ENCODE results near the gene NRSN2. TPM values are rescaled to one million over a fixed set of nuclear protein-coding genes. Genes with fewer than 3 reads are reported as not detected.
"Not testable (repeated sequence)": the region's sequence is repeated elsewhere in the genome, so short reads cannot be mapped to it uniquely, and the experiment has no call there.

Gene NRSN2
- total and polyA plus RNA-seq, 2 donors (not counting 1 experiment from before 2014, with no cell fraction given), result 5.0 to 8.6 TPM

DNA sequence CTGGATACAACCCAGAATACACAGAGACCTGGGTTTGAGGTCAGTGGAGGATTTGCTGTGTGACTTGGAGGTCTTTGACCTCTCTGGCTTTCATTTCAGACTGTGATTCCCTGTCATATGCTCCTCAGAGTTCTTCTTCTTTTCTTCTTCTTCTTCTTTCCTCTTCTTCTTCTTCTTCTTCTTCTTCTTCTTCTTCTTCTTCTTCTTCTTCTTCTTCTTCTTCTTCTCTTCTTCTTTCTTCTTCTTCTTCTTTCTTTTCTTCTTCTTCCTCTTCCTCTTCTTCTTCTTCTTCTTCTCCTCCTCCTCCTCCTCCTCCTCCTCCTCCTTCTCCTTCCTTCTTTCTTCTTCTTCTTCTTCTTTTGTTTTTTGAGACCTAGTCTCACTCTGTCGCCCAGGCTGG, 10.9 kb upstream of the NRSN2 start:
- H3K9me3 Mint-ChIP-seq (ENCODE audit: insufficient read depth); ATAC-seq (ENCODE audit: low read depth); H3K27me3 ChIP-seq (replicated peaks in 1 of 4; ENCODE audit: control extremely low read depth in 1 of 4, control insufficient read depth in 3 of 4, insufficient read depth in 4 of 4, low read length in 3 of 4); H3K27ac Mint-ChIP-seq; H3K4me3 ChIP-seq (ENCODE audit: control extremely low read depth in 1 of 5, extremely low read depth in 1 of 5, insufficient read depth in 1 of 5, low read depth in 2 of 5, low read length in 4 of 5); H3K9ac ChIP-seq (ENCODE audit: low read length); H3K27ac ChIP-seq (ENCODE audit: low read length in 2 of 2); H3K36me3 ChIP-seq (replicated peaks in 1 of 2; ENCODE audit: control extremely low read depth in 1 of 2, control insufficient read depth in 1 of 2, extremely low read depth in 1 of 2, insufficient read depth in 2 of 2, low read length in 1 of 2); POLR2A ChIA-PET; intact Hi-C loops (cut with micrococcal nuclease); H3K79me2 ChIP-seq (ENCODE audit: control insufficient read depth, insufficient read depth, low read length); H3K4me1 ChIP-seq (ENCODE audit: control insufficient read depth in 2 of 2, insufficient read depth in 2 of 2, low read length in 2 of 2); H2AFZ ChIP-seq (ENCODE audit: insufficient read depth, low read depth, low read length, poor library complexity, severe bottlenecking); H3K4me3 Mint-ChIP-seq; H3K27me3 Mint-ChIP-seq; H3K4me2 ChIP-seq (replicated peaks; ENCODE audit: low read depth, low read length, poor library complexity, severe bottlenecking); DNase-seq; H3K4me1 Mint-ChIP-seq; H4K20me1 ChIP-seq (ENCODE audit: control insufficient read depth, insufficient read depth, low read length, poor library complexity, severe bottlenecking); H3K9me3 ChIP-seq (ENCODE audit: control extremely low read depth in 1 of 3, control insufficient read depth in 2 of 3, insufficient read depth in 1 of 3, low read length in 2 of 3): not testable (repeated sequence)
- CTCF ChIA-PET, result interaction anchor here (0.9 kb wide), 1 partner anchor 21 kb away, joined by 4 read pairs; no protein-coding TSS in a partner anchor
- WGBS (ENCODE audit: insufficient coverage), result 88% methylated on average over 1 of the region's 1 CpG

DNA sequence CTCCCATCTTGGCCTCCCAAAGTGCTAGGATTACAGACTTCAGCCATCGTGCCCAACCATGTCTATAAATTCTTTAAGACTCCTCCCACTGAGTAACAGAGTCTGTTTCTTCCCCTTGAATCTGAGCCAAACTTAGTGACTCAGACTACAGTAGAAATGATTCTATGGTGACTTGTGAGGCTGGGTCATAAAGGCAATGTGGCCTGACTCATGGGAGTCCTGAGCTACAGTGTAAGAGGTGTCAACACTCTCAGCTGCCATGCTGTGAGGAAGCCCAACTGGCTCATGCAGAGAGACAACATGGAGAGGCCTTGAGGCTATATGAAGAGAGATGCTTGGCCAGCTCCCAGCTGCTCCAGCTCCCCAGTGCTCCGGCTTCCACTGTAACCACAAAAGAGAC, 5.2 kb upstream of the NRSN2 start:
- no peaks in the 10 kb centered on the region for H3K36me3 ChIP-seq (replicated peaks in 1 of 2; ENCODE audit: control extremely low read depth in 1 of 2, control insufficient read depth in 1 of 2, extremely low read depth in 1 of 2, insufficient read depth in 2 of 2, low read length in 1 of 2)
- peaks cover 3% of the 10 kb centered on the region in 2 donors for H3K4me1 ChIP-seq (ENCODE audit: control insufficient read depth in 2 of 2, insufficient read depth in 2 of 2, low read length in 2 of 2)
- Mint-ChIP-seq H3K9me3 (ENCODE audit: insufficient read depth) (no peaks in the 10 kb centered on the region), H3K27me3 (no peaks in the 10 kb centered on the region), H3K4me3 (no peak overlapping the region), H3K27ac (no peak overlapping the region), H3K4me1 (peaks cover 15% of the 10 kb centered on the region)
- H3K27me3 ChIP-seq (replicated peaks in 1 of 4; ENCODE audit: control extremely low read depth in 1 of 4, control insufficient read depth in 3 of 4, insufficient read depth in 4 of 4, low read length in 3 of 4), result no peaks in the 10 kb centered on the region
- intact Hi-C loops (cut with micrococcal nuclease), result no loop called here
- no peak overlapping the region for H3K27ac ChIP-seq (ENCODE audit: low read length in 2 of 2)
- DNase-seq (no peak), ATAC-seq (ENCODE audit: low read depth) (no peak)
- H3K4me2 ChIP-seq (replicated peaks; ENCODE audit: low read depth, low read length, poor library complexity, severe bottlenecking), result no peak overlapping the region
- H3K9ac ChIP-seq (ENCODE audit: low read length), result no peak overlapping the region
- H3K4me3 ChIP-seq (ENCODE audit: control extremely low read depth in 1 of 5, extremely low read depth in 1 of 5, insufficient read depth in 1 of 5, low read depth in 2 of 5, low read length in 4 of 5), result no peak overlapping the region
- ChIA-PET CTCF (interaction anchor here (0.7 to 7.0 kb wide), 2 partner anchors 10 to 80 kb away, joined by 3 to 47 read pairs; no protein-coding TSS in a partner anchor), POLR2A (no interaction called here)
- no peaks in the 10 kb centered on the region for H3K79me2 ChIP-seq (ENCODE audit: control insufficient read depth, insufficient read depth, low read length)
- no CpG with 5 or more reads among the region's 2 CpGs for WGBS (ENCODE audit: insufficient coverage)
- TF ChIP-seq, protein P1, sequence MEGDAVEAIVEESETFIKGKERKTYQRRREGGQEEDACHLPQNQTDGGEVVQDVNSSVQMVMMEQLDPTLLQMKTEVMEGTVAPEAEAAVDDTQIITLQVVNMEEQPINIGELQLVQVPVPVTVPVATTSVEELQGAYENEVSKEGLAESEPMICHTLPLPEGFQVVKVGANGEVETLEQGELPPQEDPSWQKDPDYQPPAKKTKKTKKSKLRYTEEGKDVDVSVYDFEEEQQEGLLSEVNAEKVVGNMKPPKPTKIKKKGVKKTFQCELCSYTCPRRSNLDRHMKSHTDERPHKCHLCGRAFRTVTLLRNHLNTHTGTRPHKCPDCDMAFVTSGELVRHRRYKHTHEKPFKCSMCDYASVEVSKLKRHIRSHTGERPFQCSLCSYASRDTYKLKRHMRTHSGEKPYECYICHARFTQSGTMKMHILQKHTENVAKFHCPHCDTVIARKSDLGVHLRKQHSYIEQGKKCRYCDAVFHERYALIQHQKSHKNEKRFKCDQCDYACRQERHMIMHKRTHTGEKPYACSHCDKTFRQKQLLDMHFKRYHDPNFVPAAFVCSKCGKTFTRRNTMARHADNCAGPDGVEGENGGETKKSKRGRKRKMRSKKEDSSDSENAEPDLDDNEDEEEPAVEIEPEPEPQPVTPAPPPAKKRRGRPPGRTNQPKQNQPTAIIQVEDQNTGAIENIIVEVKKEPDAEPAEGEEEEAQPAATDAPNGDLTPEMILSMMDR (IDR thresholded peaks at IDR 0.05), result no peak
- TF ChIP-seq EZH2 (IDR thresholded peaks at IDR 0.05; ENCODE audit: borderline replicate concordance, insufficient read depth, low read depth, low read length, poor library complexity, severe bottlenecking), result no peak
- no peak overlapping the region for H2AFZ ChIP-seq (ENCODE audit: insufficient read depth, low read depth, low read length, poor library complexity, severe bottlenecking)
- no peaks in the 10 kb centered on the region for H4K20me1 ChIP-seq (ENCODE audit: control insufficient read depth, insufficient read depth, low read length, poor library complexity, severe bottlenecking)
- no peaks in the 10 kb centered on the region for H3K9me3 ChIP-seq (ENCODE audit: control extremely low read depth in 1 of 3, control insufficient read depth in 2 of 3, insufficient read depth in 1 of 3, low read length in 2 of 3)
